IMR-90 (cell line): ENCODE results near the gene GABARAPL1. TPM values are rescaled to one million over a fixed set of nuclear protein-coding genes. Genes with fewer than 3 reads are reported as not detected.

ENCODE experiments used
- ATAC-seq: fragments of 200-7000 bp; cut with Tn5 transposase; 2 replicates; pipeline ENCODE4 v1.9.1; 2020; ENCODE audit warnings: low read depth, mild to moderate bottlenecking, moderate library complexity
- BruUV-seq: library from RNA; stranded (reverse); fragments of 400-500 nt; replicated peaks from 2 replicates; lab custom pipeline; 2021; lab: Mats Ljungman, UMichigan
- CTCF ChIA-PET: fragments of 300-600 bp; formaldehyde crosslinking; extraction: SDS; loops from one replicate; lab custom pipeline; 2021; ENCODE audit warnings: antibody characterized with exemption; lab: Yijun Ruan, JAX
- POLR2A ChIA-PET: fragments of 300-600 bp; sonication (Branson Sonifier 250); formaldehyde crosslinking; loops from one replicate; lab custom pipeline; 2022; ENCODE audit warnings: antibody characterized with exemption; ENCODE audit not compliant: unreplicated experiment; lab: Charles Lee
- DNase-seq: peaks from one replicate; pipeline ENCODE4 v3.0.0; 2013
- H2AFZ ChIP-seq: replicated peaks from 2 replicates; pipeline ENCODE3; 2013; ENCODE audit warnings: low read length, mild to moderate bottlenecking; ENCODE audit not compliant: poor library complexity
- H2AK5ac ChIP-seq: 2 replicates; pipeline ENCODE4 v1.6.1; 2013; ENCODE audit warnings: low read depth, low read length, inconsistent platforms
- H2AK9ac ChIP-seq: replicated peaks from 2 replicates; pipeline ENCODE3; 2013; ENCODE audit warnings: mild to moderate bottlenecking, low read depth, low read length, moderate library complexity; ENCODE audit not compliant: poor library complexity
- H2BK120ac ChIP-seq: 2 replicates; pipeline ENCODE4 v1.6.1; 2013; ENCODE audit warnings: low read depth, low read length, inconsistent platforms
- H2BK15ac ChIP-seq: 3 replicates; pipeline ENCODE4 v1.6.1; 2013; ENCODE audit warnings: low read depth, low read length, inconsistent platforms
- H2BK20ac ChIP-seq: 2 replicates; pipeline ENCODE4 v1.6.1; 2013; ENCODE audit warnings: low read depth, mild to moderate bottlenecking, inconsistent platforms, low read length, moderate library complexity
- H2BK5ac ChIP-seq: 2 replicates; pipeline ENCODE4 v1.6.1; 2013; ENCODE audit warnings: mild to moderate bottlenecking, low read depth, low read length, inconsistent platforms; ENCODE audit not compliant: poor library complexity, severe bottlenecking
- H3K14ac ChIP-seq: replicated peaks from 2 replicates; pipeline ENCODE4 v1.6.1; 2013; ENCODE audit warnings: low read depth, low read length, inconsistent platforms
- H3K18ac ChIP-seq: 2 replicates; pipeline ENCODE4 v1.6.1; 2013; ENCODE audit warnings: low read depth, low read length, control low read depth
- H3K23ac ChIP-seq: 2 replicates; pipeline ENCODE4 v1.6.1; 2013; ENCODE audit warnings: low read depth, low read length, inconsistent platforms
- H3K27ac ChIP-seq: 2 replicates; pipeline ENCODE4 v1.5.1; 2013; ENCODE audit warnings: mild to moderate bottlenecking, control low read depth, low read length; ENCODE audit not compliant: insufficient read depth
- H3K27me3 ChIP-seq: 2 replicates; pipeline ENCODE4 v1.6.1; 2013; ENCODE audit warnings: low read length; ENCODE audit not compliant: control insufficient read depth, insufficient read depth
- H3K36me3 ChIP-seq: 2 replicates; pipeline ENCODE4 v1.6.1; 2013; ENCODE audit warnings: low read length, mixed read lengths; ENCODE audit not compliant: control insufficient read depth, insufficient read depth
- H3K4ac ChIP-seq: 2 replicates; pipeline ENCODE4 v1.6.1; 2013; ENCODE audit warnings: low read depth, low read length, inconsistent platforms
- H3K4me1 ChIP-seq: 2 replicates; pipeline ENCODE4 v1.6.1; 2013; ENCODE audit warnings: low read length, mixed read lengths; ENCODE audit not compliant: control insufficient read depth, insufficient read depth
- H3K4me2 ChIP-seq: 2 replicates; pipeline ENCODE4 v1.6.1; 2013; ENCODE audit warnings: low read depth, mild to moderate bottlenecking, control low read depth, low read length, moderate library complexity
- H3K4me3 ChIP-seq: 2 replicates; pipeline ENCODE4 v1.5.1; 2013; ENCODE audit warnings: low read depth, mild to moderate bottlenecking, control low read depth, low read length, moderate library complexity; ENCODE audit not compliant: insufficient read depth
- H3K56ac ChIP-seq: 2 replicates; pipeline ENCODE4 v1.6.1; 2013; ENCODE audit warnings: low read length, inconsistent platforms; ENCODE audit not compliant: insufficient read depth; ENCODE audit errors: extremely low read depth
- H3K79me1 ChIP-seq, 2 experiments: 2 replicates each; pipeline ENCODE4 v1.6.1; 2013; ENCODE audit warnings: low read length in 2 of 2, inconsistent platforms in 1 of 2, low read depth in 1 of 2
- H3K9ac ChIP-seq: 2 replicates; pipeline ENCODE4 v1.6.1; 2013; ENCODE audit warnings: low read depth, low read length, control low read depth
- H3K9me1 ChIP-seq: 2 replicates; pipeline ENCODE4 v1.6.1; 2013; ENCODE audit warnings: low read length, inconsistent platforms; ENCODE audit not compliant: insufficient read depth
- H3K9me3 ChIP-seq: 2 replicates; pipeline ENCODE4 v1.6.1; 2013; ENCODE audit warnings: low read length; ENCODE audit not compliant: control insufficient read depth, insufficient read depth
- H4K20me1 ChIP-seq: 2 replicates; pipeline ENCODE4 v1.6.1; 2013; ENCODE audit warnings: low read length, inconsistent platforms; ENCODE audit not compliant: insufficient read depth
- H4K5ac ChIP-seq: 2 replicates; pipeline ENCODE4 v1.6.1; 2013; ENCODE audit warnings: mild to moderate bottlenecking, low read depth, low read length, control low read depth
- H4K8ac ChIP-seq, 2 experiments: 2 replicates each; pipeline ENCODE4 v1.6.1; 2013; ENCODE audit warnings: low read depth in 2 of 2, low read length in 2 of 2, control low read depth in 1 of 2, inconsistent platforms in 1 of 2
- H4K91ac ChIP-seq: 2 replicates; pipeline ENCODE4 v1.6.1; 2013; ENCODE audit warnings: low read depth, low read length, inconsistent platforms; ENCODE audit not compliant: insufficient read depth
- FOS ChIP-seq: fragments of 150-350 bp; IDR thresholded peaks from 2 replicates; pipeline ENCODE4 v1.6.1; 2016; ENCODE audit warnings: low read depth, low read length
- MAFK ChIP-seq: IDR thresholded peaks from 2 replicates; pipeline ENCODE4 v1.6.1; 2012; ENCODE audit warnings: low read depth, low read length, improper control_type of control experiment
- POLR2A ChIP-seq: IDR thresholded peaks from 2 replicates; pipeline ENCODE4 v1.6.1; 2012; ENCODE audit warnings: mild to moderate bottlenecking, low read depth, low read length
- RAD21 ChIP-seq: IDR thresholded peaks from 2 replicates; pipeline ENCODE4 v1.6.1; 2012; ENCODE audit warnings: low read length, improper control_type of control experiment
- RCOR1 ChIP-seq: IDR thresholded peaks from 2 replicates; pipeline ENCODE4 v1.6.1; 2012; ENCODE audit warnings: mild to moderate bottlenecking, low read length, improper control_type of control experiment; ENCODE audit not compliant: insufficient replicate concordance
- SMC3 ChIP-seq: fragments of 150-350 bp; IDR thresholded peaks from 2 replicates; pipeline ENCODE4 v1.6.1; 2016; ENCODE audit warnings: low read depth, mild to moderate bottlenecking, antibody characterized with exemption, low read length, moderate library complexity
- WGBS, 2 experiments: methylation state at CpG; one replicate each; pipeline versions ENCODE4 v1.1.5 to v1.1.7; 2013; ENCODE audit warnings: missing lambda C conversion rate in 2 of 2; ENCODE audit not compliant: insufficient read length in 1 of 2; ENCODE audit errors: extremely low coverage in 2 of 2; 5-methylcytosine and 5-hydroxymethylcytosine counted together
- dilution Hi-C: fragments of 300-500 bp; cut with HindIII; formaldehyde crosslinking; loops from one replicate; pipeline ENCODE4 v1.14.3; 2018; ENCODE audit warnings: low sequenced_read_pairs; ENCODE audit not compliant: unreplicated experiment
- in situ Hi-C: fragments of 300-500 bp; cut with MboI; formaldehyde crosslinking; loops from 3 replicates; pipeline ENCODE4 v1.14.3; 2019; ENCODE audit warnings: low sequenced_read_pairs, inconsistent platforms, mixed read lengths
- intact Hi-C: fragments of 100-400 bp; cut with micrococcal nuclease; formaldehyde crosslinking; loops from 2 replicates; pipeline ENCODE4 v1.10.0; 2022
- polyA plus RNA-seq, 3 experiments: library from polyadenylated mRNA; depleted of rRNA; stranded (reverse); fragments of >200 nt; gene quantifications; 2 replicates each; pipeline ENCODE4 v1.2.3, GENCODE V29; 2012; ENCODE audit warnings: low replicate concordance in 1 of 3
- total RNA-seq: library from RNA; depleted of rRNA; stranded (reverse); fragments of >200 nt; gene quantifications from 2 replicates; pipeline ENCODE4 v1.2.3, GENCODE V29; 2012
- TF ChIP-seq, protein P1 (sequence below): fragments of 150-350 bp; IDR thresholded peaks from 2 replicates; pipeline ENCODE4 v1.6.1; 2016; ENCODE audit warnings: low read depth, mild to moderate bottlenecking, low read length, moderate library complexity, borderline replicate concordance
- TF ChIP-seq, protein P2 (sequence below): conservative IDR thresholded peaks from 2 replicates; pipeline ENCODE4 v1.5.1; 2012; ENCODE audit warnings: mild to moderate bottlenecking, low read depth, low read length, improper control_type of control experiment

GABARAPL1 gene
- total and polyA plus RNA-seq, 2 of the 4 experiments (the other 2 are of a cell fraction): 51.6 to 93.6 TPM

DNA sequence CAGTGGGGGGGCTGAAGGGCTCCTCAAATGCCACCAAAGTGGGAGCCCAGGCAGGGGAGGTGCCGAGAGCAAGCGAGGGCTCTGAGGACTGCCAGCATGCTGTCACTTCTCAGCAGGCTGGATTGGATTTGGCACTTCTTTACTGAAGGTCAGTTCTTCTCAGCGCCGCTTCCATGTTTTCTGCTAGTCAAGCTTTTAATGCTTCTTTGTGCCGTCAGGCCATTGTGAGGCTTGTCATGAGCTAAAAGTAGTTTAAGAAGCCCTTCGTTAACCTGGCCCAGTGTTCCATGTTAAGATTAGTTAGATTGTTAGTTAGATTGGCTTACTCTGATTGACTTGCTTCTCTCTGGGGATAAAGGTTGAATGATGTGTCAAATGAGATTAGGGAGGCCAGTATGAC, 13.4 kb downstream of the GABARAPL1 start:
- Histone ChIP-seq H3K27me3 (no peaks in the 10 kb centered on the region), H3K79me1 (peaks cover 8 to 10% of the 10 kb centered on the region in 2 experiments; a peak in 2 of 4 replicates), H3K4ac (no peak overlapping the region), H3K18ac (no peak overlapping the region), H3K14ac (no peak overlapping the region), H3K56ac (no peak overlapping the region), H2BK5ac (no peak overlapping the region), H3K27ac (no peak overlapping the region), H4K91ac (no peak overlapping the region), H3K23ac (no peak overlapping the region), H3K9me1 (peaks cover 8% of the 10 kb centered on the region; the same call in 1 of the 2 replicates), H3K9ac (no peak overlapping the region), H3K4me1 (peaks cover 6% of the 10 kb centered on the region), H2BK120ac (no peak overlapping the region), H3K4me2 (no peak overlapping the region), H2AFZ (no peak overlapping the region), H2AK5ac (no peak overlapping the region), H3K4me3 (no peak overlapping the region), H4K20me1 (peaks cover 11% of the 10 kb centered on the region; the same call in 1 of the 2 replicates), H2BK20ac (no peak overlapping the region), H4K5ac (no peak overlapping the region), H3K9me3 (no peaks in the 10 kb centered on the region), H3K36me3 (peaks cover 38% of the 10 kb centered on the region), H2BK15ac (no peak overlapping the region), H2AK9ac (no peak overlapping the region), H4K8ac (no peak overlapping the region)
- intact Hi-C loops: no loop called here
- WGBS, 2 experiments: no CpG with 5 or more reads among the region's 6 CpGs
- CTCF ChIA-PET: interaction anchor here (1.0 kb wide), 1 partner anchor 10 kb away, joined by 3 read pairs; no protein-coding TSS in a partner anchor
- DNase-seq (no peak), ATAC-seq (0 out of 2 replicates have a peak, but pooled peaks have one; percentile 13)
- in situ Hi-C loops: no loop called here
- dilution Hi-C loops: no loop called here
- POLR2A ChIA-PET: no interaction called here
- no peak for TF ChIP-seq POLR2A
- no peak for TF ChIP-seq RCOR1
- TF ChIP-seq, protein P1, sequence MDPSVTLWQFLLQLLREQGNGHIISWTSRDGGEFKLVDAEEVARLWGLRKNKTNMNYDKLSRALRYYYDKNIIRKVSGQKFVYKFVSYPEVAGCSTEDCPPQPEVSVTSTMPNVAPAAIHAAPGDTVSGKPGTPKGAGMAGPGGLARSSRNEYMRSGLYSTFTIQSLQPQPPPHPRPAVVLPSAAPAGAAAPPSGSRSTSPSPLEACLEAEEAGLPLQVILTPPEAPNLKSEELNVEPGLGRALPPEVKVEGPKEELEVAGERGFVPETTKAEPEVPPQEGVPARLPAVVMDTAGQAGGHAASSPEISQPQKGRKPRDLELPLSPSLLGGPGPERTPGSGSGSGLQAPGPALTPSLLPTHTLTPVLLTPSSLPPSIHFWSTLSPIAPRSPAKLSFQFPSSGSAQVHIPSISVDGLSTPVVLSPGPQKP: no peak
- TF ChIP-seq, protein P2, sequence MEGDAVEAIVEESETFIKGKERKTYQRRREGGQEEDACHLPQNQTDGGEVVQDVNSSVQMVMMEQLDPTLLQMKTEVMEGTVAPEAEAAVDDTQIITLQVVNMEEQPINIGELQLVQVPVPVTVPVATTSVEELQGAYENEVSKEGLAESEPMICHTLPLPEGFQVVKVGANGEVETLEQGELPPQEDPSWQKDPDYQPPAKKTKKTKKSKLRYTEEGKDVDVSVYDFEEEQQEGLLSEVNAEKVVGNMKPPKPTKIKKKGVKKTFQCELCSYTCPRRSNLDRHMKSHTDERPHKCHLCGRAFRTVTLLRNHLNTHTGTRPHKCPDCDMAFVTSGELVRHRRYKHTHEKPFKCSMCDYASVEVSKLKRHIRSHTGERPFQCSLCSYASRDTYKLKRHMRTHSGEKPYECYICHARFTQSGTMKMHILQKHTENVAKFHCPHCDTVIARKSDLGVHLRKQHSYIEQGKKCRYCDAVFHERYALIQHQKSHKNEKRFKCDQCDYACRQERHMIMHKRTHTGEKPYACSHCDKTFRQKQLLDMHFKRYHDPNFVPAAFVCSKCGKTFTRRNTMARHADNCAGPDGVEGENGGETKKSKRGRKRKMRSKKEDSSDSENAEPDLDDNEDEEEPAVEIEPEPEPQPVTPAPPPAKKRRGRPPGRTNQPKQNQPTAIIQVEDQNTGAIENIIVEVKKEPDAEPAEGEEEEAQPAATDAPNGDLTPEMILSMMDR: no peak
- TF ChIP-seq RAD21: no peak
- no peak for TF ChIP-seq SMC3
- no peak for TF ChIP-seq FOS
- no peak for TF ChIP-seq MAFK
- no TSS peak for BruUV-seq
